Stimulated activated CD8-positive, alpha-beta memory T cell treated with anti-CD3 and anti-CD28 coated beads, Interleukin-12 subunit alpha, Interleukin-12 subunit beta, amount 100 ng/mL, for 24 hours (primary cell): ENCODE data around the gene KIAA0825.

Experiments used
- DNase-seq: peaks from one replicate; pipeline ENCODE4 v3.0.0-alpha.2; 2020; ENCODE audit errors: extremely low read depth

KIAA0825 gene

DNA sequence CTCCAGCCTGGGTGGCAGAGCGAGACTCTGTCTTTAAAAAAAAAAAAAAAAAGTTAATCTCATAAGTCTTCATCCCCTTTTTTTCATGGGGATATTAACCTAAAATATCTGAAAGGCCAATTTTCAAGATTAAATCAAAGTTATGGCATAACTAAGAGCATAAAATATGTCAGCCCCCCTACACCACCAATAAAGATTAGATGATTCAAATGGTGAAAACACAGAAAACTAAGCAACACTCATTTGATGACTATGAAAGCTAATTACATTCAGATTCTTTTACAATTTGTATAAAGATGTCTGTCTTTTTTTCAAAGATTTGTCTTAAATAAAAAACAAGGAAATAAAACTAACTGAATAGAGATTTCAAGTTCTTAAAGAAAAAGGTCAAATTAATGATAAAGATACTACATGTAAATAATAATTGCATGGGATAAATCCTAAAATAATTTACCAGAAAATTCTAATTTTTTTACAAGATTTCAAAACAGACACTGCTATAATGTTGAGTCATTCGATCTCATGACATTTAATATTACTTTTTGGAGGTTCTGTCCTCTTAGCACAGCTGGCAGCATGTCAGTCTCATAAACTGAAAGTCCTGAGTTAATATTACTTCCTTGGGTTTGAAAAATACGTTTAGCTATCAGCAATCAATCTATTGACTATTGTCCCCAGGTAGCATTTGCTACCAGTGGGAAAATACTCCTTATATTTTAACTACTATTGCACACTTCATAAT, 112.9 kb downstream of the KIAA0825 start:
- DNase-seq: no peak

DNA sequence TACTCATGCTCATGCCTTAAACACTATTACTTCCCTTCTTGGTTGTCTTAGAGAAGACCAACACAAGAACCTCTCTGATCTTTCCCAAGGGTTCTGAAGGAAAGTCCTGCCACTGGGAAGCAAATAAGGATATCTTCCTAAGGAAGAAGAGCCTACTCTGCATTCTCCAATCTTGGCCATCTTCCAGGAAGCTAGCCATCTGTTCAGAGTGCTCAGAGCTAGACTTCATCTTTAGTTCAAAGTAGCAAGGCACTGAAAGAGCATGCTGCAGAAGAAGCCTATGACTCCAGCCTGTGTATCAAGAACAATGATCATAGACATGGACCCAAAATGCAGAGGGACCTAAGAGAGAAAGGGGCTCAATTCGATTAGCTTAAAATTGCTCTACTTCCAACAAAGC, 114.7 kb downstream of the KIAA0825 start:
- DNase-seq: no peak

DNA sequence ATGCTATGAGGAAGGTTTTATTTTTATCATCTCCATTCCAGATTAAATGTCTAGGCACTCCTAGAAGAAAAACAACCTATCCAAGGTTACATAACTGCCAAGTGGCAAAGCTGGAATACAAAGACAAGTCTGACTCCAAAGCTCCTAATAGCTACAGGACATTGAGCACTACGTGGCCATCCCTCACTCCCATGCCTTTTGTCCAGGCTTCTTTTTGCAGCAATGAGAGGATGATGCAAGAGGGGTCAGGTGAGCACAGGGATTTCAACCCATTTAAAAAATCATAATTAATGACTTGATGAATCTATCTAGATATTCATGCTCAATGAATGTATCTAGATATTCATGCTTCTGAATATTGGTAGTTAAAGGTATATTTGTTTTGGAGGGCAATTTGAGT, 117.0 kb downstream of the KIAA0825 start:
- no peak for DNase-seq

DNA sequence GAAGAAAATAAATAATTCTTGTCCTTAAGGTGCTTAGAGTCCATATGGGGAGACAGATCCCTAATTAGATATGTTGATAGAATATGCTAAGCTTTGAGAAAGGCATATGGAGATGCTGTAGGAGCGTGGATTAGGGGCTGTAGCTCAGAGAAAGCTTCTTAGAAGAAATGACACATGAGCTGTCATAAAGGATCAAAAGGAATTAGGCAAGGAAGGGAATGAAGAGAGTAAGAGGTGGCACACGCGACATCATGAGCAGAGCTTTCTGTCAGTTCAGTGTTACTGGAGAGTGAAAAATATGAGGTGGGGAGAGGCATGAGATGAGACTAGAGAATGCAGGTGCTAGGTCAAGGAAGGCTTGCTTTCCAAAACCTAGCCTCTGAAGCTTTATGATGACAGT, 118.6 kb downstream of the KIAA0825 start:
- DNase-seq: no peak

DNA sequence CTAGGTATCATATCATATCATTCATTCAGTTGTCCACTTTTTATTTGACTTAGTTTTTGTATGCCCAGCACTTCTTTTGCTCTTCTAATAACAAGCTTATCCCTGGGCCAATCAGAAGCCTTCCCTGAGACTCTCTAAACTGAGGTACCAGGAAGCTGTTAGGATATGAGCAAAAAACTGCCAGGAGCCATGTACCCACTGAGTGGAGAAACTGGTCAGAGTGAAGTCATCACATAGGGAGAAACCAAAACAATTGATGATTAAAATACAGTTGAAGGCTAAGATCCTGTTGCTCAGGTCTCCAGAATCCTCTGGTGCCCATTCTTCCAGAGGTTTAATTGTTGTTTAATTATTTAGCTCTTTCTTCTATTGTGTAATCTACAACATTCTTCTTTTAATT, 120.2 kb downstream of the KIAA0825 start:
- no peak for DNase-seq

DNA sequence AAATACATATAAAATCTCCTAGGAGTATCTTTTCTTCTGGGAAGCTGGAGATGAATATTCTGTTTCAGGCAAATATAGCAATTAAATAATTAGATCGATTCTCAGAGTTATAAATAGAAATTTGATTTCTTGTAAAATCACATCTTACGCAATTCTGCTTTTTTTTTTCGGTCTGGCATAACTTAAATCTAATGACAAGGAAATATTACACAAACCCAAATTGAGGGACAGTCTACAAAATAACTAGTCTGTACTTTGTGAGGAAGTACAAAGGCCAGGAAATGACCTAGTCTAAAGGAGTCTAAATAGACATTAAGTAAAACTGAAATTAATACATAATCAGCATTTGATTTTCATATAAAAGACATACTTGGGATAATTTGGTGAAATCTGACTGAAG, 133.3 kb downstream of the KIAA0825 start:
- no peak for DNase-seq

DNA sequence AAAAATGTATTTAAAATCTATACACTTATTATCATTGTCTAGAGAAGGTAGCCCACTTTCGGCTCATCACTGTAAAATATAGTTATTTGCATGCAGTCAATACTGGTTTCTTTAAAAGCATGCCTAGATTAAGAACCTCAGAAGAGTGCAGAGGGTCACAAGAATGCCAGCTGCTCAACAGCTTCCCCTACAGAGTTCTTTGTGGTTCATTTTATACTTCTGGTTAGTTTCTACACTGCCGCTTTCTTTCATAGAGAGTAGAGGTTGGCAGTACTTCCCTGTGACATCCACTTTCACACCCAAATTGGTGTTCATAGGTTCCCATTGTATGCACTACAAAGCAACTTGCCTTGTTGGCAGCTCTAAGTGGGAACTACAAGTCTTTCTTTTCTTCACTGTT, 137.3 kb downstream of the KIAA0825 start:
- no peak for DNase-seq

DNA sequence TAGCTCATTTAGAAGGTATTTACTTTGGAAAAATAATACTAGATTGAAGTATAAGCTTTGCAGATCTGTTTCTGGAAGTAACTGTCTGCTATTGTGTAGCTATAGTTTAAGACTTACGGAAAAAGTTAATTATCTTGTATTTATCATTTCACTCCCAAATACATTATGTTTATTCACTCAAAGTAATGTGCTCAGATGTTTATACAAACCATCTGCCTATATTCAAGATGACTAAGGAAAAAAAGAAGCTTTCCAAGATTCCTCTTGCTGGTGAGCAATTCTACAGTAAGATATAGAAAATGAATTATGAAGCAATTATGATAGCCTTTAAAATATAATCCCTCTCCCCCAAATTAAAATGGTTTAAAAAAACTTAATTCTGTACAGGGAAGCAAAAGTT, 137.9 kb downstream of the KIAA0825 start:
- no peak for DNase-seq

DNA sequence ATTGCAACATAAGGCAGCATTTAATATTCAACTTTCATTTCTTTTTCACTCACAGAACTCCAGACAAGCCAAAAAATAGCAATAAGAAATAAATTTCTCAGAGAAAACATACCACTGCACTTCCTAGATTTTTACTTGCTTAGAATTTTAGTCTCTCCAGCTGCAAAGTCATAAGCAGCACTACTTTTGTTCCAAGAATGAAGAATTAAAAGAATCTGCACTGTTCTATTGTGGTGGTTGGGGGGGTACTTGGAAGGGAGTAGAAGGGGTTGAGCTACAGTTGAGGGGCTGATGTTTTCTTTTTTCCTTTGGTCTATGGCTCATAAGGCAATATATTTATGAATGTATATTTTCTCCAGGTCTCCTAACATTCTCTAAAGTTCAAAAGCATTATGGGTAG, 144.5 kb downstream of the KIAA0825 start:
- no peak for DNase-seq

DNA sequence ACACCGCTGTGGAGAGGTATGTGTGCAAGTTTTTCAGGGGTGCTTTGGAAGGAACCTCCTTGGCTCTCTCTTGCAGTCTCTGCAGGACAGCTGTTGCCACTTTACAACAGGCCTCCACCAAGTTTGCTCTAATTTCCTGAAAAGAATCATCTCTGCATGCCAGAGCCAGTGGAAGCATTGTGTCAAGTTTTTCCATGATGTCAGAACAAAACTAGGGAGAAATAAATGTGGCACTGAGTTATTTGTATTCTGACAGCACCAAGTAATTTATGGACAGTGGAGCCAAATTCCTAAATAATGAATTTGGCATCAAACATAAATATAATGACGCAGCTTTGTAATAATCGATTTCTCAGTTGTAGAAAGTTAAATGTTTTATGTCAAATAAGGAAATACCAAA, 146.9 kb downstream of the KIAA0825 start:
- DNase-seq: no peak

DNA sequence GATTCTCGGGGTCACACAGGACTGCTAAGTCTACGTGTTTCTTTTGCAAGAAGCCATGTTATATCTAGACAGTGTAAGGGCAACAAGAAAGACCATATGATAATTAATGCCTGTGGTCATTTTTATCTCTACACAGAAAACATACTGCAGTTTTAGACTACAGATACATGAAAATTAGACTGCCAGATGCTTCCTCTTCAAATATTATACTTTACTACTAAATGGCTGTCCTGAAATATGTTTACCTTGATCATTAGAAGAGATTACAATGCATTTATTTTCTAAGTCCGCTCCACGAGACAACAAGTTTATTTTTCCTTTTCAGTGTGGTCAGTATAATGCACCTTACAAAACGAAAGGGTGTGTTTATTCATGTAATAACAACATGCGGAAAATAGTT, 147.6 kb downstream of the KIAA0825 start:
- DNase-seq: no peak

DNA sequence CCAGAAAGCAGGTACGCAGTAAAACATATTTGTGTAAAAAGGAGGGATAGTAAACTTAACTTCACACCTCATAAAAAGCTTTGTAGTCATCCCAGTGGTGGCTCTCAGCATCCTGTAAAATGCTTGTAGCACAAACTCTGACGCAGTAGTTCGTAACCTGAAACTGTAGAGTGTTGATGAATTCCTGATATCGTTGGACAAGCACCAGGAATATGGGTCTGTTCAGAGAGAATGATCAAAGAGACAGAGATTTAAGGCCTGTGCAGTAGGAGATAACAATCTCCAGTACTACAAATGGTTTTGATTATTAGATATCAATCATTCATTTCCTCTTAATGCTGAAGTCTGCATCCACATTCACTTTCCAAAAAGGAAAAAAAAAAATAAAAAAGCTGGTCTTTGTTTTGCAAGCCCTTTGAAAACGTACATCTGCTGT, 148.5 kb downstream of the KIAA0825 start:
- DNase-seq: no peak

DNA sequence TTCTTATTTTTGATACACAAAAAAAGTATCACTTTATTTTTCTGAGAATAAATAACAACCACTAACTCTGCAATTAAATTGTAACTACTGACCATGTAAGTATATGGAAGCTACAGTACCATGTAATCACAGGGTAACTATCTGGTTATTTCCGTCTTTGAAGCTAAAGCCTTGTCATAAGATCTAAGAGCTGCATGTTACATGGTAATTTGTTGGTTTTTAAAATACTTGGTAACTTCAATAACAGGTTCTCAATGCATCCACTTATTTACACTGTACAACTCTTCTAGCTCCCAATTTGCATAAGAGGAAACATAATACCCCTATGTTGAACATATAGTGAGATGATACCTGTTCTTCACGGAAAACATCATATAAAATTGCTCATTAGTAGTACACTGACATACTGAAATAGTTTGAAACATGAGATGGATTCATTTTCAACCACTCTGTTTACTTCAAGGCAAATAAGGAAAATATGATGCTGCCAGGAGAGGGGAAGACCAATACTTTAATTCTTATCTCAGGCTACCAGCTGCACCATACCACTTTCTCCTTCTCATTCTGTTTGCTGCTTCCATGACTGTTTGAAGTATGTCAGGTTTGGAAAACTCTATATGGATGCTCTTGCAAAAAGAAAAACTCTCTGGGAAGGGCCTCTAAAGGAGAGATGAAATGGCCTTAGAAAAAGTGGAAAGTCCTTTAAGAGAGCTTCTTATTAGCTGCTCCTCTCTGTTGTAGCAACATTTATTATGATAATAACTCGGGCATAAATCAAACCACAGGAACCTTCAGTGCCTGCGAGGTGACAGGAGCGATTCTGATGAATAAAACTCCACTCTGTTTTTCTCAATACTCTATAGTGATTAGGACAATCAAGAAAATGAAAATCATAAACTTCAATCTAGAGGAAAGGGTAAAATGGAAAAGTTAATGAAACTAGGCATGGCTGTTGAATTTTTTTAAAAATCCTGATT, 150.2 kb downstream of the KIAA0825 start:
- no peak for DNase-seq

DNA sequence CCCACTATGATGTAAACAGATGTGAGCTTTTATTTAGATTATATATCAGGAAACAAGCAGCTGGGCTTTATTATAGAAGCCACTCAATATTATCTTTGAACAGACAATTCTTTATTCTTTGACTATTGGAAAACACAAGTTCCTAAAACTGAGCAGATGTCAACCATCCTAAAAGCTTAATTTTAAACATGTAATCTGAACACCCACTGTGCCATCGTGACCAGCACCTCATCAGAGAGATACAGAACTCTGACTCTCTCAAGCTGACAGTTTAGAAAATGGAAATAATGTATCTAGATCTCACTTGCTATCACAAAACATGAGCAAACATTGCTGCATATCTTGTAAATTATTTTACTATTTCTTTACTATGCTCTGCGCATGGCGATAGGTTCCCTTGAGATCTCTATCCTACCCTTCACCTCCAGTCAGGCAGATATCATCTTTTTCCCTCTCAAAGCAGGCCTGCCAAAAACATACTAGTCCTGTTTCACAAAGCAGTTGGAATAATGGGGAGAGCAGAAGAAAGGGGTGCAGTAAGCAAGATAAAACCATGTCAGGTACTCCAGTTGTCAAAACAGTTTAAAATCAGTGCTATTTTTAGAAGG, 151.0 kb downstream of the KIAA0825 start:
- DNase-seq: no peak

DNA sequence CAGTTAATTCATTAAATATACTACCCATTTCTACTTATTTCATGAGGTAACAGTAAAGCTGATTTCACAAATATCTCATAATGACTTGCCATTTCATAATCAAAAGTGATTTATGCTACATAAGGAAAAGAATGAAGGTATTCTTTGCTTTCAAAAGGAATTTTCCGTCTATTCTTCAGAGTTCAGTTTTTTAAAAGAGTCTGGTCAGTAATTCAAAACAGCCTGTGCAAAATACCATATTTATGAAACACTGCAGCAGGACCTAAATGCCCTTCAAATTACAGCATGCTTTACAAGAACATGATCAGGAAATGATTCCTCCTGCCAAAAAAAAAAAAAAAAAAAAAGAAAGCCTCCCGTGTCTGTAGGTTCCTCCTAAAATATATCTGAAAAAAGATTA, 154.7 kb downstream of the KIAA0825 start:
- no peak for DNase-seq

DNA sequence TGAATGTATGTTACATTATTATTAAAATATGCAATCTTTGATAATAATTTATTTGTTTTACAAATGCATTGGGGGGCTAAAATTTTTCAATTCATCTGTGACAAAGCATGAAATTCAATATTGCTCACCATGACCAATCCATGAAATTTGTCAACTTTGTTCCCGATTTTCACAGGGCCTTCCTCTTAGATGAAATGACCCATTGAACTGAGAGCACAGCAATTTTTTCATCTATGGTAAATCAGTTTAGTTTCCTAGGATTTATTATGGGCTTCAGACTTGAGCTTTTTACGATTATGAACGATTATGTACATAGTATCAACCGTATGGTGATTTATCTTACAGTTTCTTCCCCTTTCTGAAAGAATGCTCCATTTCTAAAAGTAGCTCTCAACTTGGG, 157.3 kb downstream of the KIAA0825 start:
- DNase-seq: no peak

DNA sequence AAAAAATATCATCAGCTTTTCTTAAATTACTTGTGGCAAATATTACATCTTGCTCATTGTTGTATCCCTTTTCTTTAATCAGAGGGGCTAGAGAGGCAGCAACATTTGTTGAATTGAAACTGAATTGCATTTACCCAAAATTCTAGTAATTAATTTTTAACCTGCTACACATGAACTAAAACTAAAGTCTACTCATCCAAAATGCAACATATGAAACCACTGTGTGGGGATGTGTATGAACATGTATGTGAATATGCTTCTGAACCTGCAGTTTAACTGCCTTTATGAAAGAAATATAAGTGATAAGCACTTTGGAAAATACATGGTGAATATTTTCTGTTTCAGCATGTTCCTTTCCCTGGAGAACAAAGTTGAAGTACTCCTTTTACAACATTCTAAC, 158.5 kb downstream of the KIAA0825 start:
- DNase-seq: no peak

DNA sequence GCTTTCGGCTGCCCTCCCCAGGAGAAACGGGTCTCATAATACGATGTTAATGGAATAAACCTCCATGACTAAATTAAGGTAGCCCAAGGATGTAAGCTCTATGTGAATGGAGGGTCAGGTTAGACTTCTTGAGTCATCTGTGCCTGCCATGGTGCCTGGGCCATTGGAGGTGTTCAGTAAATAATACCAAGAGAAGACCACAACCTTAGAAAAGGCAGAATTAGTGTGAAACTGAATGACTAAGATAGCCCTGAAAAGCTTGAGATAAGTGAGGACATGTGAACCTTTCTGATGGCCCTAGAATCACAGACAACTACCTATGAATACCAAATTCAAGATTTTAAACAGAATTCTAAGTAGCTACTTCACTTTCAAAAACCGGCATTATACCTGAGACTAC, 160.6 kb downstream of the KIAA0825 start:
- DNase-seq: no peak

DNA sequence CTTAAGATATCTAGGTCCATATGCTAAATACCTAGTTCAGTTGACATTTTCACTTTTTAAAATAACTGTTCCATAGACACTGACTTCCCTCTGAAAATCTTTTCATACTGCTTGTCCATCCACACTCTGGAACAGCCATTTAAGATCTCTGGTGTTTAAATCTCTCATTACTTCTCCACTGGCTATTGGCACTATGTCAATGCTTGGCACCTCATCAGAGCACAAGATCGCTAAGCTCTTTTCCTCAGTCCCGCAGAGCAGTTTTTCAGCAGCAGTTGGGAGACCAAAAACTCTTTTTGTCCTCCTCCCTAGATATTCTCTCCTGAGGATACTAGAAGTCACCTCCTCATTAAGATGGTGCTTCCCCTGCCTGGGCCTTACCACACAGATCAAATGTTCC, 172.7 kb downstream of the KIAA0825 start:
- DNase-seq: no peak

DNA sequence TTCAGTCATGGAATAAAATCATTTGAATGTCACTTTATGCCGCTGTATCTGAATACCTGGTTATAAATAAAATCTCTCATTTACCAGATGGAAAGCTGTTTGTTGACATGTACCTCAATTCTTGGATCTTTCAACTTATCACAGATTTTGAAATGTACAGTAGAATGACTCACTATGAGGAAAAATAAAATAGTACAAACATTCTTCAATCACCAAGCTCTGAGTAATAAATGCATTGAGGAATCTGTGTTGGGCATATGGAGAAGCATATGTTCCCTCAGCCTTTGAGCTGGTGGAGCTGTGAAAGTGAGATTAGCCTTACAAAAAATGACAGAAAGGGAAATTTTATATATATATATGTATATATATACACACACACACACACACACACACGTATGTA, 175.4 kb downstream of the KIAA0825 start:
- DNase-seq: no peak

DNA sequence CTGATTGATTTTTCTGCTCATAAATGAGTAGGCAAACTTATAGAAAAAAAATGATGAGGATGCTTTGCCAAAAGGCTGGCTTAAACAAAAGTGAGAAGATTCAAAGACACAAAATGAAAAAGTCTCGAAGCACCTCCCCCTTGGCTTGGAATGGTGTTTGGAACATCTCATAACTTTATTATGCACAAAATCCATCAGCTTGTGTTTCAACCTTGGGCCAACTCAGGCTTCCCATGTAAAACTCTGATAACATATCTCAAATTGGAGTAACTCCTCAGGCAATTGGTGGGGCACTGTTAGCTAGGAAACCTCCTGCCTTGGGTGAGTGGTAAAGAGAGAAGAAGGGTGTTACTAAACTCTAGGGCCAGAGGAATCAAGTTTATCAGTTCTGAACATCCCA, 176.3 kb downstream of the KIAA0825 start:
- DNase-seq: no peak

DNA sequence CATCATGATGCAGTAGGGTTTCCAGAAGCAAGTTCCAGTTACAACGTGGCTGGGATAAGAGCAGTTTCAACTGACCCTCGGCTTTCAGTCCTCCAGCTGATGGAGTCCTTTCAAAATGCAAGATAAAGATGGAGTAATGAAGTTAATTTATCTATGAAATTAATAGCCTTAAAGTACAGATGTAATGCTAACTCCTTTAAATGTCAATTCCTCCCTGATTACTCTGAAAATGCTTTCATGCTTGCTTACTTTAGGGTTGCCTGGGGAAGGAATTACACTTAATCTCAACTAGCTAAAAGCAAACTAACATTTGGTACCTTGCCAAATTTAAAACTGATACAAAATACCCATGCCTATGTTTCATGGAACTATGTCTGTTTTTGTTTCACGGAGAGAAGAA, 178.4 kb downstream of the KIAA0825 start:
- no peak for DNase-seq
